SK-N-SH (cell line): Measurements from ENCODE around the gene SLC11A1. TPM values are rescaled to one million over a fixed set of nuclear protein-coding genes. Genes with fewer than 3 reads are reported as not detected.

Experiments used
- CTCF ChIA-PET: fragments of 300-600, 350-600 bp; formaldehyde crosslinking; extraction: SDS; loops from one replicate; lab custom pipeline; 2021; lab: Yijun Ruan, JAX
- POLR2A ChIA-PET: fragments of 350-600 bp; sonication (Branson Sonifier 250); formaldehyde crosslinking; extraction: SDS; loops from one replicate; lab custom pipeline; 2020; ENCODE audit warnings: antibody characterized with exemption, inconsistent platforms; lab: Yijun Ruan, JAX
- DNase-seq: peaks from one replicate; pipeline ENCODE4 v3.0.0; 2012
- H2AFZ ChIP-seq: fragments of 200-600 bp; sonication (generic); 2 replicates; pipeline ENCODE4 v1.8.1; 2016; ENCODE audit warnings: antibody characterized with exemption, mild to moderate bottlenecking, low read depth
- H3F3A ChIP-seq: fragments of 200-600 bp; sonication (generic); replicated peaks from 2 replicates; pipeline ENCODE3; 2016; ENCODE audit warnings: antibody characterized with exemption, mild to moderate bottlenecking; ENCODE audit not compliant: insufficient read depth
- H3K27ac ChIP-seq, 2 experiments: fragments of 200-500 bp in 1 of 2; fragments of 200-600 bp in 1 of 2; sonication (Bioruptor generic) in 1 of 2; sonication (generic), shearing (Covaris generic) in 1 of 2; 2 replicates each; pipeline versions ENCODE4 v1.5.1 to v1.6.1; 2014 to 2016; ENCODE audit warnings: low read depth in 2 of 2, inconsistent platforms in 1 of 2, low read length in 1 of 2, mild to moderate bottlenecking in 1 of 2, mixed read lengths in 1 of 2
- H3K27me3 ChIP-seq: fragments of 200-600 bp; sonication (generic), shearing (Covaris generic); 2 replicates; pipeline ENCODE4 v1.6.1; 2016; ENCODE audit warnings: mixed run types; ENCODE audit not compliant: insufficient read depth
- H3K36me3 ChIP-seq, 2 experiments: fragments of 200-500 bp in 1 of 2; fragments of 200-600 bp in 1 of 2; sonication (Bioruptor generic) in 1 of 2; sonication (generic) in 1 of 2; replicated peaks in 1 of 2; 2 replicates each; pipeline versions ENCODE3 to v1.5.1; 2014 to 2016; ENCODE audit warnings: low read length in 1 of 2, mild to moderate bottlenecking in 1 of 2; ENCODE audit not compliant: insufficient read depth in 2 of 2, control insufficient read depth in 1 of 2
- H3K4me1 ChIP-seq, 2 experiments: fragments of 200-500 bp in 1 of 2; fragments of 200-600 bp in 1 of 2; sonication (Bioruptor generic) in 1 of 2; sonication (generic), shearing (Covaris generic) in 1 of 2; 2 replicates each; pipeline versions ENCODE4 v1.5.1 to v1.6.1; 2014 to 2016; ENCODE audit warnings: low read depth in 1 of 2, low read length in 1 of 2, mixed run types in 1 of 2; ENCODE audit not compliant: insufficient read depth in 2 of 2, control insufficient read depth in 1 of 2
- H3K4me2 ChIP-seq: fragments of 200-600 bp; sonication (generic), shearing (Covaris generic); 2 replicates; pipeline ENCODE4 v1.6.1; 2017; ENCODE audit warnings: mixed run types
- H3K4me3 ChIP-seq, 2 experiments: fragments of 200-500 bp in 1 of 2; fragments of 200-600 bp in 1 of 2; sonication (Bioruptor generic) in 1 of 2; sonication (generic), shearing (Covaris generic) in 1 of 2; 2 replicates each; pipeline versions ENCODE4 v1.5.1 to v1.8.1; 2014 to 2016; ENCODE audit warnings: low read depth in 2 of 2, inconsistent platforms in 1 of 2, low read length in 1 of 2, mild to moderate bottlenecking in 1 of 2, mixed read lengths in 1 of 2, moderate library complexity in 1 of 2
- H3K79me2 ChIP-seq: fragments of 200-600 bp; sonication (generic); 2 replicates; pipeline ENCODE4 v1.8.1; 2017; ENCODE audit warnings: mild to moderate bottlenecking; ENCODE audit not compliant: insufficient read depth
- H3K9ac ChIP-seq: fragments of 200-600 bp; sonication (generic); 2 replicates; pipeline ENCODE4 v1.6.1; 2017; ENCODE audit warnings: mixed run types
- H3K9me2 ChIP-seq: fragments of 200-600 bp; sonication (generic); 2 replicates; pipeline ENCODE4 v1.6.1; 2017; ENCODE audit warnings: mixed run types
- H3K9me3 ChIP-seq: fragments of 200-600 bp; sonication (generic); 2 replicates; pipeline ENCODE4 v1.6.1; 2017; ENCODE audit warnings: mixed run types, mild to moderate bottlenecking, moderate library complexity
- H4K20me1 ChIP-seq: fragments of 200-600 bp; sonication (generic); 2 replicates; pipeline ENCODE4 v1.6.1; 2017; ENCODE audit warnings: mild to moderate bottlenecking, mixed run types; ENCODE audit not compliant: insufficient read depth
- EZH2phosphoT487 ChIP-seq: fragments of 200-600 bp; sonication (generic); IDR thresholded peaks from 2 replicates; pipeline ENCODE4 v1.6.1; 2017; ENCODE audit warnings: low read depth, mixed run types, mild to moderate bottlenecking, antibody characterized with exemption, moderate library complexity, borderline replicate concordance
- FOXJ3 ChIP-seq: sonication (generic); formaldehyde crosslinking; IDR thresholded peaks from 2 replicates; pipeline ENCODE4 v1.5.1; 2020; ENCODE audit warnings: mild to moderate bottlenecking, missing genetic modification reagents
- GABPA ChIP-seq: IDR thresholded peaks from 2 replicates; pipeline ENCODE4 v1.4.0; 2012; ENCODE audit warnings: low read depth, mild to moderate bottlenecking
- GATA2 ChIP-seq: sonication (generic); formaldehyde crosslinking; IDR thresholded peaks from 2 replicates; pipeline ENCODE4 v1.5.0; 2020; ENCODE audit warnings: mild to moderate bottlenecking, missing genetic modification reagents
- RXRA ChIP-seq: IDR thresholded peaks from 2 replicates; pipeline ENCODE4 v1.4.0; 2012; ENCODE audit warnings: low read depth, mild to moderate bottlenecking, borderline replicate concordance
- TEAD4 ChIP-seq: IDR thresholded peaks from 2 replicates; pipeline ENCODE4 v1.4.0; 2012; ENCODE audit warnings: mild to moderate bottlenecking, borderline replicate concordance; ENCODE audit not compliant: insufficient read depth
- WGBS: methylation state at CpG from one replicate; pipeline ENCODE4 v1.1.6; 2017; ENCODE audit warnings: low lambda C conversion rate; 5-methylcytosine and 5-hydroxymethylcytosine counted together
- polyA plus RNA-seq, 3 experiments: library from polyadenylated mRNA; depleted of rRNA; stranded (reverse); fragments of >200 nt; gene quantifications; 2 replicates each; pipeline ENCODE4 v1.2.3, GENCODE V29; 2012
- TF ChIP-seq, protein P1 (sequence below): IDR thresholded peaks from 2 replicates; pipeline ENCODE4 v1.4.0; 2012; ENCODE audit warnings: low read depth
- TF ChIP-seq, protein P2 (sequence below): fragments of 150-350 bp; IDR thresholded peaks from 2 replicates; pipeline ENCODE4 v1.6.1; 2016; ENCODE audit warnings: mild to moderate bottlenecking, low read depth, low read length
- TF ChIP-seq, protein P3 (sequence below): IDR thresholded peaks from 2 replicates; pipeline ENCODE4 v1.4.0; 2012; ENCODE audit warnings: low read depth, borderline replicate concordance

SLC11A1 gene
- polyA plus RNA-seq, 1 of the 3 experiments (the other 2 are of a cell fraction): 0.26 TPM

DNA sequence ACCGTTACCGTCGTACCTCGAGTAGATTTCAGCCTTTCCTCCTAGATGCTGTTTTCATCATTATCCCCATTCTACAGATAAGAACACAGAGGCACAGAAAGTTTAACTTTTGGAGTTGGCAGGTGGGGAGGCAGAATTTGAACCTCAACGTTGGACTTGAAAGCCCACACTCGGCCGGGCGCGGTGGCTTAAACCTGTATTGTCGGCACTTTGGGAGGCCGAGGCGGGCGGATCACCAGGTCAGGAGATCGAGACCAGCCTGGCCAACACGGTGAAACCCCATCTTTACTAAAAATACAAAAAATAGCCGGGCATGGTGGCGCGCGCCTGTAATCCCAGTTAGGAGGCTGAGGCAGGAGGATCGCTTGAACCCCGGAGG lies 13.9 kb upstream of the SLC11A1 start:
- no peaks in the 10 kb centered on the region for H3K79me2 ChIP-seq
- H3K4me2 ChIP-seq: no peak overlapping the region
- H4K20me1 ChIP-seq: no peaks in the 10 kb centered on the region
- no peak overlapping the region for H3K9ac ChIP-seq
- no peaks in the 10 kb centered on the region for H3K36me3 ChIP-seq
- 87% methylated on average over 21 of the region's 21 CpGs for WGBS
- H3K4me3 ChIP-seq: peak overlapping the region in 1 of 2 experiments; percentile 15; a peak in 1 of 4 replicates
- no peaks in the 10 kb centered on the region for H3K9me3 ChIP-seq
- DNase-seq: no peak
- H2AFZ ChIP-seq: no peak overlapping the region
- no peaks in the 10 kb centered on the region for H3K9me2 ChIP-seq
- no peak overlapping the region for H3K27ac ChIP-seq
- H3F3A ChIP-seq: no peaks in the 10 kb centered on the region
- no peak for TF ChIP-seq EZH2phosphoT487
- ChIA-PET CTCF (interaction anchor here (1.6 kb wide), 1 partner anchor 28 kb away, joined by 4 read pairs; no protein-coding TSS in a partner anchor), POLR2A (no interaction called here)
- no peaks in the 10 kb centered on the region for H3K27me3 ChIP-seq
- H3K4me1 ChIP-seq: no peaks in the 10 kb centered on the region; a peak in 1 of 4 replicates

DNA sequence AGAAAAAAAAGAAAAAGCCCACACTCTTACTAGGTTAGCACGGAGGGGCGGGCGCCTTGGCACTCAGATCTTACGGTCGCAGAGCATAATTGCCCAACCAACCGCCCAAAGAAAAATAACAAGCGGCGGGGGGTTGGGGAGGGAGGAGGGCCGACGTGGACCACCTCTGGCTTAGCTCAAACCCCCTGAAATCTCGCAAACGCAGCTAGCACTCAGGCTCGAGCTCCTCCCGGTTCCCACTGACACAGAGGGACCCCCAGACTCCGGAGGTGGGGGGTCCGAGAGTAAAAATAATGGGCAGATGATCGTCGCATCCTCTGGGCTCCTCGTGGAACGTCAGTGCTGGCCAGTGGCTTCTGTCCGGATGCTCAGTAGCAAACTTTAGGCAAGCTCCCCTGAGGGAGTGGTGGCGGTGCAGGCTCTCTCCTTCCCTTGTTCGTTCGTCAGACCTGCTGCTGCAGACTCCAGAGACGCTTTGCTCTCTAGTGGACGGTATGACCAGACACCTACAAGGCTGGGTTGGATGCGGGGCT lies 13.4 kb upstream of the SLC11A1 start:
- Histone ChIP-seq H3K79me2 (no peaks in the 10 kb centered on the region), H3K9ac (no peak overlapping the region), H3K27ac (no peak overlapping the region), H3K36me3 (no peaks in the 10 kb centered on the region), H3K9me2 (no peaks in the 10 kb centered on the region), H3K4me2 (no peak overlapping the region), H3F3A (no peaks in the 10 kb centered on the region), H3K4me3 (no peak overlapping the region), H3K27me3 (no peaks in the 10 kb centered on the region)
- WGBS: 86% methylated on average over 22 of the region's 27 CpGs
- POLR2A ChIA-PET: no interaction called here
- CTCF ChIA-PET: no interaction called here
- TF ChIP-seq, protein P1, sequence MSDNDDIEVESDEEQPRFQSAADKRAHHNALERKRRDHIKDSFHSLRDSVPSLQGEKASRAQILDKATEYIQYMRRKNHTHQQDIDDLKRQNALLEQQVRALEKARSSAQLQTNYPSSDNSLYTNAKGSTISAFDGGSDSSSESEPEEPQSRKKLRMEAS: no peak
- TF ChIP-seq, protein P2, sequence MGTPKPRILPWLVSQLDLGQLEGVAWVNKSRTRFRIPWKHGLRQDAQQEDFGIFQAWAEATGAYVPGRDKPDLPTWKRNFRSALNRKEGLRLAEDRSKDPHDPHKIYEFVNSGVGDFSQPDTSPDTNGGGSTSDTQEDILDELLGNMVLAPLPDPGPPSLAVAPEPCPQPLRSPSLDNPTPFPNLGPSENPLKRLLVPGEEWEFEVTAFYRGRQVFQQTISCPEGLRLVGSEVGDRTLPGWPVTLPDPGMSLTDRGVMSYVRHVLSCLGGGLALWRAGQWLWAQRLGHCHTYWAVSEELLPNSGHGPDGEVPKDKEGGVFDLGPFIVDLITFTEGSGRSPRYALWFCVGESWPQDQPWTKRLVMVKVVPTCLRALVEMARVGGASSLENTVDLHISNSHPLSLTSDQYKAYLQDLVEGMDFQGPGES: no peak
- TF ChIP-seq, protein P3, sequence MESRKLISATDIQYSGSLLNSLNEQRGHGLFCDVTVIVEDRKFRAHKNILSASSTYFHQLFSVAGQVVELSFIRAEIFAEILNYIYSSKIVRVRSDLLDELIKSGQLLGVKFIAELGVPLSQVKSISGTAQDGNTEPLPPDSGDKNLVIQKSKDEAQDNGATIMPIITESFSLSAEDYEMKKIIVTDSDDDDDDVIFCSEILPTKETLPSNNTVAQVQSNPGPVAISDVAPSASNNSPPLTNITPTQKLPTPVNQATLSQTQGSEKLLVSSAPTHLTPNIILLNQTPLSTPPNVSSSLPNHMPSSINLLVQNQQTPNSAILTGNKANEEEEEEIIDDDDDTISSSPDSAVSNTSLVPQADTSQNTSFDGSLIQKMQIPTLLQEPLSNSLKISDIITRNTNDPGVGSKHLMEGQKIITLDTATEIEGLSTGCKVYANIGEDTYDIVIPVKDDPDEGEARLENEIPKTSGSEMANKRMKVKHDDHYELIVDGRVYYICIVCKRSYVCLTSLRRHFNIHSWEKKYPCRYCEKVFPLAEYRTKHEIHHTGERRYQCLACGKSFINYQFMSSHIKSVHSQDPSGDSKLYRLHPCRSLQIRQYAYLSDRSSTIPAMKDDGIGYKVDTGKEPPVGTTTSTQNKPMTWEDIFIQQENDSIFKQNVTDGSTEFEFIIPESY: no peak
- TF ChIP-seq GATA2 (CRISPR knock-in tag) (no peak), FOXJ3 (CRISPR knock-in tag) (no peak), TEAD4 (no peak), GABPA (no peak), RXRA (no peak)
- TF ChIP-seq, all 33 proteins: peak for 0
- H4K20me1 ChIP-seq: no peaks in the 10 kb centered on the region
- H3K9me3 ChIP-seq: no peaks in the 10 kb centered on the region
- H2AFZ ChIP-seq: no peak overlapping the region
- no peak for DNase-seq
- no peaks in the 10 kb centered on the region; a peak in 1 of 4 replicates for H3K4me1 ChIP-seq
